Fibroblast of skin of back (primary cell): Measurements from ENCODE around the gene EEFSEC.

Source experiments
- DNase-seq: peaks from one replicate; pipeline ENCODE4 v3.0.0-alpha.2; 2013

The EEFSEC gene

DNA sequence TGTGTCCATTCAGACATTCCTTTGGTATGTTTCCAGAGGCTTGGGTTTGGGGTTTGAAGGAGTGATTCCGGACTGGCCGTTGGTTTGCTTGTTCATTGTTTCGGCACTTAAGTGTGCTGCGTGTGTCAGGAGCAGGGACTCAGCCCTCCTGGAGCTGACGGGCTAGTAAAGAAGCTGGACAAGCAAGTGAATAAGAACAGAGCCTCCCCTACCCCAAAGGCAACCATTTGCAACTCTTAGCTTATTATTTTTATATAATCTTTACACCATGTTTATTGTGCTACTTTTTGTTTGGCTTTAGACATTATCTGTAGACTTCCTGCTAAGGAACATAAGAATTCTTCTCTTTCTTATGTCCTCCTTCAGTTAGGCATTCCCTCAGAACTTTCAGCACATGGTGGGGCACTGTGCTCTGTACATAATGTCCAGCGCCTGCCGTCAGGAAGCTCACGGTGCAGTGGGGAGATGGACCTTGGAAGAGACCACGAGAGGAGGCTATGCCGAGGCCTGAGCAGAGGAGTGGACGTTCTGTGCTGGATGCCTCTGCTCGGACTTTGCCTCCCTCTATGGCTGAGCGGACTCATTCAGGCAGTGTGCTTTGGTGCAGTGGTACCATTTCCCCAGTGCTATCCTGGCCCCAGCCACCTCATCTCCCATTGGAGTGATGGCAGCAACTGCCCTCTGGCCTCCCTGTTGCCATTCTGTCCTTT is 65.4 kb downstream of the EEFSEC start:
- no peak for DNase-seq

DNA sequence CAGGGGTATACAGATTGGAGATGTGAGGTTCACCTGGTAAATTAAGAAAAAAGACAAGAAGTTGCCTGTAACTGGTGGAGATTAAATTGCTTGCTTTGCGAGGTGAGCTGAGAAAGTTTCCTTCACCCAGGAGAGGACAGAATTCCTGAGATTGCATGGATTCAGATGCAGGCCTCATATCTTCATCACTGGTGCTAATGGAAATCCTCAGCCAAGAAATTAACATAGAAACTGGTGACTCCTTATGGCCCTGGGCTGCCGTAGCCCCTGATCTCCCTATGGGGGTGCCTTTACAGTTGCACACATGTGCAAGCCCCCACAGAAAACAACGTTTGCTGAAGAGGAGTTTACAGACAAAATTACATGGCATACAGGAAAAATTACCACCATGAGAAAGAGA is 68.0 kb downstream of the EEFSEC start:
- no peak for DNase-seq

GRCh38 chr3:128222796-128223385 is 69.6 kb downstream of the EEFSEC start:
- peak; percentile 20 for DNase-seq

- no peak for DNase-seq
Observed at GRCh38 chr3:128226186-128226725, 73.0 kb downstream of the EEFSEC start.

- peak; percentile 25 for DNase-seq
Observed at GRCh38 chr3:128226795-128227395, 73.6 kb downstream of the EEFSEC start.

GRCh38 chr3:128227507-128227906 is 74.2 kb downstream of the EEFSEC start:
- no peak for DNase-seq

GRCh38 chr3:128228366-128228910 is 75.2 kb downstream of the EEFSEC start:
- DNase-seq, result no peak

DNA sequence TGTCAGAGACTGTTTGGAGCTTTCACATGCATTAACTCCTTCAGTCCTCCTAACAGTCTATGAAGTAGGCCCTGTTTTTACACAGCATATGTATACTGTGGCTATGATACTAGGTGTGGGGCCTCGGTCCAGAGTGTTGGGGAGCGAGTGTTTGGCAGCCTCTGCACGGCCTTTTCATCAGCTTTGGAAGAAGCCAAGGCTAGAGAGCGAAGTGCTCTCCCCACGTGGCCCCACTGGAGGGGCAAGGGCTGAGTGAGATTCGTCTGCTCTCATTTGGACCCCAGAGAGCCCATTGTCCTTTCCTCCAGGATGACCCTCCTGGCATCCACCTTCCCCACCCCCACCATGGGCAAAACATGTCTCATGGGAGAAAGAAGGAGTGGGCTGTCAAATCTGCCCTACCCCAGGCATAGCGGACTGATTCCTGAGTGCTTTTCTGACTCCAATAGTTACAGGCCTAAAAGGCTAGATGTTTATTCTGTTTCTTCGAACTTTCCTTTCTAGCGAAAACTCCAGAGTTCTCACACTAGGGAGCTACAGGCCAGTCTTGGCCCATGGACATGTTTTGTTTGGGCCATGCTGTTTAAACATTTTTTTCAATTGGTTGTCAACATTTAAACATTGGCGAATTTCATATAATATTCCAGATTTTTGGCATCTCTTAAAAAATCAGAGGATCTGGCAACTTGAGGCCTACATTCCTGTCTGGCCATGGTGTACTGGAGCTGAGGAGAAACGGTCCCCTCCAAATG is 76.0 kb downstream of the EEFSEC start:
- no peak for DNase-seq

DNA sequence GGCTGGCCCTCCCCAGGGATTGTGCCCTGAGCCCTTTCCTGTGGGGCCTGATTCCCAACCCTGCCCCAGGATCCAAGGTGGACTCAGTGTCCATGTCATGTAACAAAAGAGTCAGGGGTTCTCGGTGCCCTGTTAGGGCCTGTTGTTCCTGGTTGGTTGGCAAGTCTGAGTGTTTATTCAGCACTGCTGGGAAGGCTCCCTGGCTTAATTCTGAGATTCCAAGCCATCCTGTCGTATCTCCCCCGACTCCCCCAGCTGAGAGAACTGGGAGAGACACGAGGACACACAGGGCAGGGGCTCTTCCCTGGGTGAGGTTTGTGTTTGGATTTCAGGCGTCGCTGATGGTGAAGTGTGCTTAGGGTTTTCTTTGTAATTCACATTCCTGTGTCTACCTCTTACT is 78.3 kb downstream of the EEFSEC start:
- peak; percentile 22 for DNase-seq

- DNase-seq, result peak; percentile 10
Observed at GRCh38 chr3:128232376-128233178, 79.3 kb downstream of the EEFSEC start.

GRCh38 chr3:128235207-128235926 is 82.1 kb downstream of the EEFSEC start:
- DNase-seq, result no peak

DNA sequence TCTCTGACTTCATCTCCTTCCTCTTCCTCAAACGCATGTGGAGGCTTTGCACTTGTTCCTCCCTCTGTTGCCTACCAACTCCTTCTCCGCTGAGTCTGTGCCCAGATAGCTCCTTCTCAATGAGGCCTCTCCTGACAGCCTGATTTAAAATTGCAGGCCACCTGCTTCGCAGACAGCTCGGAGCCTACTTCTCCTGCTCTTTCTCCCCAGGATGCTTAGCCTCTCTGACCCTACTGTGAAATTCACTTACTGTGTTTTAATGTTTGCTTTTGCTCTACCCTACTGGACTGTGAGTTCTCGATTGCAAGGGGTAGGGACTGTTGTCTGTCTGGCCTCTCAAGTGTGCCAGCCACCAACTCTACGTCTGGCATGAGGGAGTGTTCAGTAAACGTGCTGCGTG is 83.4 kb downstream of the EEFSEC start:
- no peak for DNase-seq

DNA sequence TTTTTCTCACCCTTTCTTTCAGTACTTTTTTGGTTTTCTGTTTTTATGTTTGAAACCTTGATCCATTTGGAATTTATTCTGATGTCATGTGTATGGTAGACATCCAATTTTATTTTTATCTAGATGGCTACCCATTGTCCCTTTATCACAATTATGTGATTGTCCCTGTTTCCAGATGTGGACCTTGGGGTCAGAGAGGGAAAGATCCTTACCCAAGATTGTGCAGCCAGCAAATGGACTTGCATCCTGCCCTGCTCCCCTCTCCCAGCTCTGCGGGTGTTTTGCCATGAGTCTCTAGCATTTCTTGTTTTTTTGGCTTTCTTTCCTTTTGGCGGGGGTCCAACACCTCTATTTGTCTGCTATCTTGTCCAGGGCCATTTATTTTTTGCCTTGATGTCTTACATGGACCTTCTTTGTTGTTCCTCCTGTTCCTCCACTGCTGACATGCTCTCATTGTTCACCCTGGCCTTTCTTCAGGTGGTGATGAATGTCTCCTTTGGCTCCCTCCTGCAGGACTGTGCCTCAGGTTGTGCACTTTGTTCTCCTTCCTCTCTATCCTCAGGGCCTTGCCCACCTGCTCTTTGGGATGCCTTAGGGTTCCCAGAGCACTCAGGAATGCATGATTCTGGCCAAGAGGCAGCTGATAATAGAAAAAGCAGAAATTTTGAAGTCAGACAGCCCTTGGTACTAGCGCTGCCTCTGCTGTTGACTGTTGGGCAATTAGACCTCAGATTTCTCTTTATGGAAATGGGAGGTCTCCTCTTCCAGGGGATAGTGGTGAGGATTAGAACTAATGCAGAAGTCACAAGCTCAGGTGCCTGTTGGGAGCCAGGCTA is 84.3 kb downstream of the EEFSEC start:
- no peak for DNase-seq

DNA sequence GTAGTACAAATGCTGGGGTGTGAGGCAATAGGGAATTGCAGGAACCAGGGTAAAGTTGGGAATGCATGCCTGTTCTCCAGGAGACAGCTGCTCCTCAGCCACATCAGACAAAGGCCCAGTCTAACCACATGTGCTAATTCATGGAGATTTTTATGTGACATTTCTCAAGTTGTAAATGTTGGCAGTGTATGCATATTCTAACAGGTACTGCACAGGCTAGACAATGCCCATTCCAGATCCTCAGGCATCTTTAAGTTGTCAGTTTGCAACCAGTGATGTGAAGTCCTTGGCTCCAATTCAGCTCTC is 84.9 kb downstream of the EEFSEC start:
- no peak for DNase-seq

DNA sequence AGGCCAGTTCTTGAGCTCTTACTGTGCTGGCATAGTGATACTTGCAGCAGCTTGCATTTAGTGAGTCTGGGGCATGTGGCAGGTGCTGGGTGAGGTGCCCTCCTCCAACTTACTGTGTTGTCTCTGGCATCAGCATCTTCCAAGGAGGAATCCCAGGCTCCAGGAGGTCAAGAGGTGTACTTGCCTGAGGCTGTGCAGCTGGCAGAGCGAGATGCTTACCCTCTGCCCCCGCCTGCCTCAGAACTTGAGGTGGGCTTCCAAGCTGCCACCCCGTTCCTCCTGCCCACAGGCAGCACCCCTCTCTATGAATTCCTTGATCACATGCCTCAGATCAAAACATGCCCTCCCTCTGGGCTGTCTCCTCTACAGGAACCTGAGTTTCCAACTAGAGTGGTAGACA is 86.0 kb downstream of the EEFSEC start:
- no peak for DNase-seq

- DNase-seq, result no peak
Observed at GRCh38 chr3:128240232-128240631, 87.0 kb downstream of the EEFSEC start.

DNA sequence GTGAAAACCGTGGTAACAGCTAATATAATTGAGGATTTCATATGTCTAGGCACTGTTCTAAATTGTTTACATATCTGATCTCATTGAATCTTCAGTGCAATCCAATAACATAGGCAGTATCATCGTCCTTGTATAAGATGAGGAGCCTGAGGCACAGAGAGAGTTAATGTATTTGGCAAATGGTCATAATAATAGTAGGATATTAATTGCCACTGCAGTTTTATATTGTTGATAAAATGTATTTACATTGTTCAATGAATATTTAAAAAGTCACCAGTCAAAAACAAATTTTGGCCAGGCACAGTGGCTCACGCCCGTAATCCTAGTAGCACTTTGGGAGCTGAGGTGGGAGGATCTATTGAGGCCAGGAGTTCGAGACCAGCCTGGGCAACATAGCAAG is 88.5 kb downstream of the EEFSEC start:
- no peak for DNase-seq

GRCh38 chr3:128242818-128243601 is 89.7 kb downstream of the EEFSEC start:
- no peak for DNase-seq

DNA sequence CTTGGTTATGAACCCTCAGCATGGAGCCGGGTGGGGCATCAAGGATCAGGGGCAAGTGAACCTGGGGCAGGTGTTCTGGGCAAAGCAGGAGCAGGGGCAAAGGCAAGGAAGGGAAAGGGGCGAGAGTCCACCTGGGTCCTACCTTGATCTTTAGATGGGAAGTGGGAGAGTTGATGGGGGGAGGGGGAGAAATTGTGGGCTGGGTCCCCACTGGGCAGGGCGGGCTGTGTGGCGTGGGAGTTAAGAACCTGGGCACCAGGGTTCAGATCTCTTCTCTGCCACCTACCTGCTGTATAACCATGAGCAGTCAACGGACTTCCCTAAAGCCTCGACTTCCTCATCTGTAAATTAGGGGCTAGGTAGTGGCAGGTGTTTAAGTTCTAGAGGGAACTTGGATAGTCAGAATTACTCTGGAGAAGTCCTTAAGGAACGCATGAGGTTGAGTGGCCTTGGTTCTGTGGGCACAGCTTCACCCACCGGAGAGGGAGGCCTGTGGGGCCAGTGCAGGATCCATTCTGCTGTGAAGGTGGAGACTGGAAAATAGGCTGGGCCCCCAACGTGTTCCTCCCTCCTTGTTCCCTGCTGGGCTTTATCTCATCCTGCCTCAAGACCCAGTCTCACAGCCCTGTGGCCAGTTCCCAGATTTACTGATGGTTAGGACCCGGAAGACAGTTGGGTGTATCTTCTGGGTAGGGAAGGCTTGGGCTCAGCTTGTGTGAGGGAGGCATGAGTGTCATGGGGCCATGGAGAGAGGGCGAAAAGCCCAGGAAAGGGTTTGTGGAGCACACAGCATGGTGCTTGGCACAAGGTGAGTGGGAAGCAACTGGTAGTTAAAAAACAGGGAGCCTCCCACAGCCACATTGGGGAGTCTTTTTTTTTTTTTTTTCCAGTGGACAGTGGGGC is 90.6 kb downstream of the EEFSEC start:
- no peak for DNase-seq
